Caco-2 (cell line): ENCODE results near the gene SMIM43. TPM values are rescaled to one million over a fixed set of nuclear protein-coding genes. Genes with fewer than 3 reads are reported as not detected.
A peak's percentile ranks its signal among the peaks of the same experiment; 100 is the strongest.

ENCODE experiments used
- BruUV-seq: library from RNA; stranded (reverse); fragments of 400-500 nt; replicated peaks from 2 replicates; lab custom pipeline; 2021; lab: Mats Ljungman, UMichigan
- CTCF ChIA-PET: fragments of 300-600 bp; sonication (Branson Sonifier 250); formaldehyde crosslinking; loops from one replicate; lab custom pipeline; 2022; ENCODE audit warnings: antibody characterized with exemption; lab: Charles Lee
- POLR2A ChIA-PET: fragments of 300-600 bp; sonication (Branson Sonifier 250); formaldehyde crosslinking; loops from one replicate; lab custom pipeline; 2022; ENCODE audit warnings: antibody characterized with exemption; lab: Charles Lee
- DNase-seq, 2 experiments: peaks; one replicate each; pipeline versions ENCODE4 v3.0.0 to v3.0.0-alpha.2; 2020 to 2022
- H3K27me3 ChIP-seq: replicated peaks from 2 replicates; pipeline ENCODE4 v1.6.0; 2011; ENCODE audit warnings: low read length; ENCODE audit not compliant: control insufficient read depth, insufficient read depth
- H3K36me3 ChIP-seq: 2 replicates; pipeline ENCODE4 v1.5.1; 2011; ENCODE audit warnings: low read length; ENCODE audit not compliant: control insufficient read depth, insufficient read depth
- H3K4me1 ChIP-seq: fragments of 250-450 bp; sonication (Bioruptor Pico); 2 replicates; pipeline ENCODE4 v1.5.1; 2020; ENCODE audit warnings: mild to moderate bottlenecking
- H3K4me3 ChIP-seq: 2 replicates; pipeline ENCODE4 v1.5.1; 2011; ENCODE audit warnings: low read depth, mild to moderate bottlenecking, control low read depth, low read length
- H3K9me3 ChIP-seq: fragments of 250-450 bp; sonication (Bioruptor Pico); 2 replicates; pipeline ENCODE4 v1.5.1; 2020; ENCODE audit warnings: mild to moderate bottlenecking, moderate library complexity
- H3K27ac Mint-ChIP-seq: one replicate; pipeline ENCODE4 v1.8.0; 2022; ENCODE audit warnings: mixed read lengths; ENCODE audit not compliant: unreplicated experiment
- H3K27me3 Mint-ChIP-seq: one replicate; pipeline ENCODE4 v1.8.0; 2022; ENCODE audit warnings: mixed read lengths; ENCODE audit not compliant: insufficient read depth, unreplicated experiment
- H3K36me3 Mint-ChIP-seq: one replicate; pipeline ENCODE4 v1.8.0; 2022; ENCODE audit warnings: mild to moderate bottlenecking, mixed read lengths; ENCODE audit not compliant: insufficient read depth, unreplicated experiment
- H3K4me1 Mint-ChIP-seq: one replicate; pipeline ENCODE4 v1.8.0; 2022; ENCODE audit warnings: low read depth, mixed read lengths; ENCODE audit not compliant: unreplicated experiment
- H3K4me3 Mint-ChIP-seq: one replicate; pipeline ENCODE4 v1.8.0; 2022; ENCODE audit warnings: mild to moderate bottlenecking, moderate library complexity, mixed read lengths; ENCODE audit not compliant: unreplicated experiment
- H3K9me3 Mint-ChIP-seq: one replicate; pipeline ENCODE4 v1.8.0; 2022; ENCODE audit warnings: mixed read lengths; ENCODE audit not compliant: unreplicated experiment
- intact Hi-C: fragments of 100-400 bp; cut with micrococcal nuclease; formaldehyde crosslinking; loops from one replicate; pipeline ENCODE4 v1.10.0; 2022; ENCODE audit not compliant: unreplicated experiment
- total RNA-seq: library from RNA; stranded (reverse); gene quantifications from 2 replicates; pipeline ENCODE4 v1.2.3, GENCODE V29; 2022
- TF ChIP-seq, protein P1 (sequence below), 2 experiments: fragments of 200-600 bp in 1 of 2; IDR thresholded peaks; 1 replicate in 1 of 2; 2 replicates in 1 of 2; pipeline versions ENCODE4 v1.5.1 to v1.8.0; 2011 to 2022; ENCODE audit warnings: antibody characterized with exemption in 1 of 2, control low read depth in 1 of 2, inconsistent platforms in 1 of 2, low read depth in 1 of 2, low read length in 1 of 2, mild to moderate bottlenecking in 1 of 2, moderate library complexity in 1 of 2; ENCODE audit not compliant: insufficient read depth in 1 of 2, severe bottlenecking in 1 of 2, unreplicated experiment in 1 of 2

SMIM43 gene
- total RNA-seq, 1 experiment from 2014 or later, result not detected

DNA sequence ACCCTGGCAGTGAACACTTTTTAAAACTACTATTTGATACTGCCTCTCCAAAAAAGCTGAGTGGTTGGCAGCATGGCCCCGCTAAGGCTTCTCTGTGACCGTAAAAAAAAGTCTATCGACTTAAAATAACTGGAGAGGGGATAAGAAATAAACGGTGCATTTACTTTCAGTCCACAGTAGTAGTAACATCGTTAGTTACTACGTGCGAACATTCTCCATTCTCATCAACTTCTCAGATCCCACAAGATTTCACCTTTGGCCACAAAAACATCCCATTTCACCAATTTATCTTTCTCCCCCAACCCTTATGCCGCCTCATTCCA lies 35.6 kb upstream of the SMIM43 start:
- Mint-ChIP-seq H3K9me3 (no peaks in the 10 kb centered on the region), H3K4me3 (peak overlapping the region; percentile 91), H3K27me3 (no peaks in the 10 kb centered on the region), H3K27ac (peak overlapping the region; percentile 94), H3K4me1 (peaks cover 7% of the 10 kb centered on the region), H3K36me3 (peaks cover 35% of the 10 kb centered on the region)
- no peaks in the 10 kb centered on the region for H3K9me3 ChIP-seq
- TF ChIP-seq, protein P1, sequence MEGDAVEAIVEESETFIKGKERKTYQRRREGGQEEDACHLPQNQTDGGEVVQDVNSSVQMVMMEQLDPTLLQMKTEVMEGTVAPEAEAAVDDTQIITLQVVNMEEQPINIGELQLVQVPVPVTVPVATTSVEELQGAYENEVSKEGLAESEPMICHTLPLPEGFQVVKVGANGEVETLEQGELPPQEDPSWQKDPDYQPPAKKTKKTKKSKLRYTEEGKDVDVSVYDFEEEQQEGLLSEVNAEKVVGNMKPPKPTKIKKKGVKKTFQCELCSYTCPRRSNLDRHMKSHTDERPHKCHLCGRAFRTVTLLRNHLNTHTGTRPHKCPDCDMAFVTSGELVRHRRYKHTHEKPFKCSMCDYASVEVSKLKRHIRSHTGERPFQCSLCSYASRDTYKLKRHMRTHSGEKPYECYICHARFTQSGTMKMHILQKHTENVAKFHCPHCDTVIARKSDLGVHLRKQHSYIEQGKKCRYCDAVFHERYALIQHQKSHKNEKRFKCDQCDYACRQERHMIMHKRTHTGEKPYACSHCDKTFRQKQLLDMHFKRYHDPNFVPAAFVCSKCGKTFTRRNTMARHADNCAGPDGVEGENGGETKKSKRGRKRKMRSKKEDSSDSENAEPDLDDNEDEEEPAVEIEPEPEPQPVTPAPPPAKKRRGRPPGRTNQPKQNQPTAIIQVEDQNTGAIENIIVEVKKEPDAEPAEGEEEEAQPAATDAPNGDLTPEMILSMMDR (IDR thresholded peaks at IDR 0.05; ENCODE audit: insufficient read depth in 1 of 2, low read depth in 1 of 2, low read length in 1 of 2, severe bottlenecking in 1 of 2, unreplicated experiment in 1 of 2), result no peak
- CTCF ChIA-PET, result no interaction called here
- intact Hi-C loops, result loop anchor here (5.0 kb wide), 2 partner anchors 103 to 352 kb away; partner anchors contain the start of genes ANXA5 and BLTP1
- 0 out of 2 replicates have a peak, but pooled peaks cover 7% of the 10 kb centered on the region for H3K4me1 ChIP-seq
- H3K27me3 ChIP-seq, result no peaks in the 10 kb centered on the region
- peak overlapping the region; percentile 92 for H3K4me3 ChIP-seq
- no peaks in the 10 kb centered on the region for H3K36me3 ChIP-seq
- TSS peak; percentile 100 for BruUV-seq
- POLR2A ChIA-PET, result no interaction called here
- DNase-seq, result no peak

DNA sequence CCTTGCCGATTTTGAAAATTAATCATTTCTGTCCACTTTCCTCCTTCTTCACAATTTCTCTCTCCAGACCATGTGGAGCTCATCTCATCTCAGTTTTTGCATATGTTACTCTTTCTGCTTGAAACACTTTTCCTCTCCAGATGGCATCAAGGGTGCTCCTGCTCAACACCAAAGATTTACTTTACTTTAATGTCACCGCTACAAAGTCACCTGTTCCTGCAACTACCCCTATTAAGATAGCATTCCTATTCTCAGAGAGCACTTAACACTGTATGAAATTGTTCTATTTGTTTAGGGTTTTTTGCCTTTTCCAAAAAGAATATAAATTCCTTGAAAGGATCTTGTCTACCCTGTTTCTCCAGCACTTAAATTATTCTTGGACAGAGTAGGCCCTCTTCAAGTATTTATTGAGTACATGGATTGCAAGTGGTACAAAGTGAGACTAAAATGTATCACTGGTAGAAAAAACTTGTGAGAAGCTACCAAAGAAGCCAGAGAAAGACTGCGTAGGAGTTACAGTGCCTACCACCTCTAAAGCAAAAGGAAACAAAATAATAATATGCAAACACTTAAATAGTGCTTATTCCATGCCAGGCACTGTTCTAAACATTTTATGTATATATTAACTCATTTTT lies 35.0 kb upstream of the SMIM43 start:
- intact Hi-C loops, result loop anchor here (5.0 kb wide), 3 partner anchors 103 to 887 kb away; partner anchors contain the start of genes ANXA5 and BLTP1

DNA sequence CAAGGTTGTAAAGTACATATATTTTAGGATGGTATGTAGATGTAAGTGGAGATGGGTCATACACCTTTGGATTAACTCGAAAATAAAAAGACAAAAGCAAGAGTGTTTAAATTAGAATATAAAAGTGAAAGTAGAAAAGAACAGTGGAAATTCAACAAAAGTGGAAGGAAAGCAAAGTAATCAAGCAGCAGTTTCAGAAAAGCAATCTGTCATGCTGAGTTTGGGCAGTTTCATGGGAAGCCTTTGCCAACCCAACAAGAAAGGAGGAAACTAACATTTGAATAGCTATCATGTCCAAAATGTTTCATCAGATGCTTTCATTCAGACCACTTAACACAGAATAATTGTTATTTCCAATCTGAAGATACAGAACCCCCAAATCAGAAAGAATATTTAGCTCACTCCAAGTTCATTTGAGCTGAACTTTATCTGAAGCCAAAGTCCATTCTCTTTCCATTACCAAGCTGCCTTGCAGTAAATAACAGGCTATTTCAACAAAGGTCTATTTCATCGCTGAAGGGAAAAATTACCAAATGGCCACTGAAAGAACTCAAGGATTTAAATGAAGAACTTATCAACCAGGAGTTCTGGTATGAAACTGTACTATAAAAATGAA lies 34.4 kb upstream of the SMIM43 start:
- Histone ChIP-seq H3K27me3 (no peaks in the 10 kb centered on the region), H3K36me3 (no peaks in the 10 kb centered on the region), H3K4me3 (no peak overlapping the region), H3K9me3 (no peaks in the 10 kb centered on the region), H3K4me1 (peaks cover 15% of the 10 kb centered on the region; the same call in 1 of the 2 replicates)
- Mint-ChIP-seq H3K36me3 (peaks cover 22% of the 10 kb centered on the region), H3K27ac (no peak overlapping the region), H3K27me3 (no peaks in the 10 kb centered on the region), H3K9me3 (no peaks in the 10 kb centered on the region), H3K4me1 (peaks cover 12% of the 10 kb centered on the region), H3K4me3 (no peak overlapping the region)
- DNase-seq, result no peak
- no TSS peak for BruUV-seq
- TF ChIP-seq, protein P1 (IDR thresholded peaks at IDR 0.05; ENCODE audit: insufficient read depth in 1 of 2, low read depth in 1 of 2, low read length in 1 of 2, severe bottlenecking in 1 of 2, unreplicated experiment in 1 of 2), result no peak
- POLR2A ChIA-PET, result no interaction called here
- intact Hi-C loops, result loop anchor here (5.0 kb wide), 1 partner anchor 888 kb away; no protein-coding TSS in a partner anchor
- CTCF ChIA-PET, result no interaction called here

More for the DNA sequence above, 35.0 kb upstream of the SMIM43 start:
- Mint-ChIP-seq H3K27me3 (no peaks in the 10 kb centered on the region), H3K4me3 (peak overlapping the region; percentile 91), H3K36me3 (peaks cover 29% of the 10 kb centered on the region), H3K27ac (no peak overlapping the region), H3K9me3 (no peaks in the 10 kb centered on the region), H3K4me1 (peaks cover 7% of the 10 kb centered on the region)
- no peaks in the 10 kb centered on the region for H3K27me3 ChIP-seq
- H3K36me3 ChIP-seq, result no peaks in the 10 kb centered on the region
- no peaks in the 10 kb centered on the region for H3K9me3 ChIP-seq
- H3K4me3 ChIP-seq, result peak overlapping the region; percentile 92
- DNase-seq, result no peak
- peaks cover 8% of the 10 kb centered on the region; the same call in 1 of the 2 replicates for H3K4me1 ChIP-seq
- ChIA-PET POLR2A (interaction anchor here (0.6 kb wide), 1 partner anchor 407 kb away, joined by 3 read pairs; no protein-coding TSS in a partner anchor), CTCF (no interaction called here)
- TF ChIP-seq, protein P1 (IDR thresholded peaks at IDR 0.05; ENCODE audit: insufficient read depth in 1 of 2, low read depth in 1 of 2, low read length in 1 of 2, severe bottlenecking in 1 of 2, unreplicated experiment in 1 of 2), result no peak
- no TSS peak for BruUV-seq
